GM12878 (cell line): ENCODE results near the gene COL4A2.

Experiments
- CTCF ChIP-seq, 3 experiments: IDR thresholded peaks in 2 of 3; conservative IDR thresholded peaks in 1 of 3; 2 replicates each; pipeline ENCODE4 v1.5.1; 2011; ENCODE audit warnings: low read depth in 3 of 3, low read length in 3 of 3, mild to moderate bottlenecking in 3 of 3, control low read depth in 2 of 3, moderate library complexity in 2 of 3, inconsistent platforms in 1 of 3, mixed read lengths in 1 of 3; ENCODE audit not compliant: control insufficient read depth in 2 of 3, insufficient read depth in 1 of 3; ENCODE audit errors: extremely low read depth in 1 of 3
- EP300 ChIP-seq, 2 experiments: fragments of 150-350 bp in 1 of 2; IDR thresholded peaks; 2 replicates each; pipeline ENCODE4 v1.6.1; 2011 to 2012; ENCODE audit warnings: low read depth in 2 of 2, low read length in 2 of 2, borderline replicate concordance in 1 of 2, improper control_type of control experiment in 1 of 2, inconsistent platforms in 1 of 2; ENCODE audit not compliant: control insufficient read depth in 1 of 2
- MAX ChIP-seq: IDR thresholded peaks from 2 replicates; pipeline ENCODE4 v1.6.1; 2012; ENCODE audit warnings: low read depth, low read length, improper control_type of control experiment
- TBL1XR1 ChIP-seq: IDR thresholded peaks from 2 replicates; pipeline ENCODE4 v1.6.1; 2012; ENCODE audit warnings: low read depth, low read length, improper control_type of control experiment
- TCF3 ChIP-seq: IDR thresholded peaks from 2 replicates; pipeline ENCODE4 v1.6.1; 2012; ENCODE audit warnings: low read depth, mild to moderate bottlenecking, low read length, borderline replicate concordance; ENCODE audit not compliant: insufficient read depth

GRCh38 chr13:110272651-110273050, 34.4 kb upstream of the COL4A2 start:
- TF ChIP-seq CTCF (IDR thresholded peaks at IDR 0.05 in 2 of 3, conservative IDR thresholded peaks at IDR 0.05 in 1 of 3; ENCODE audit: control insufficient read depth in 2 of 3, extremely low read depth in 1 of 3, insufficient read depth in 1 of 3, low read depth in 3 of 3, low read length in 3 of 3), result no peak
- TF ChIP-seq EP300 (IDR thresholded peaks at IDR 0.05; ENCODE audit: borderline replicate concordance in 1 of 2, control insufficient read depth in 1 of 2, low read depth in 2 of 2, low read length in 2 of 2), result no peak
- TF ChIP-seq TBL1XR1, result no peak
- no peak for TF ChIP-seq MAX
- TF ChIP-seq TCF3, result no peak
